GM19324 (cell line): ENCODE data around the gene MTPN.

Source experiments
- ATAC-seq: cut with Tn5 transposase; IDR thresholded peaks from one replicate; pipeline ENCODE4 v1.9.1; 2021; ENCODE audit warnings: mild to moderate bottlenecking, moderate library complexity; ENCODE audit not compliant: unreplicated experiment, low FRiP score

MTPN gene

DNA sequence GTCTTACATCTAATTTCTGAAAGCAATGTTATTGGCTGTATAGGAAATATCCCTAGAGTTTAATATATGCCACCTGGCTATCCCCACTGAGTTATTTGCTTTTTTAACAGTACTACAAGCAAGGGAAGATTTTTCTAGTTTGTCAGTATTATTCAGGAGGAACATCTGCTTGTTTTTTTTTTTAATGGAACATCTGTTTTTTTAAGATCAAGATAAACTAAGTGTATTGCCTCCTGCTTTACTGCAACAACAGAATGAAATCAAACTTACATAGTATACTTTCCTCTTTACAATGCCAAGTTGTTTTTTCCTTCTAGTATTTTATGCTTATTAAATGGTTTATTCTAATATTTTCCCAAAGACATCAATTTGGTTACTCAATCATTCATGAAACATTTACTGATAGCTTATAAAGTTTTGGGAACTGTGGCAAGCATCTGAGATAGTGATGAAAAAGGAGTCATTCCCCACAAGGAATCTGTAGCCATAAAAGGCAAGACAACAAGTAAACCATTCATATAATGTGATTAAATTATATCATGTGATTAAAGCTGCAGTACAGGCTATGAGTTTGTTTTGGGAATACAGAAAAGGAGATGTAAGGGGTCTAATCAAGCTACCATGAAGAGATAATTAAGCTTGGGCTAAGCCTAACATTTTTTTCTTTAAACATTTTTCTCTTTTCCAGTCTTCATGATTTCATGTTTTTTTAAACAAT is 17.4 kb downstream of the MTPN start:
- ATAC-seq = no peak

DNA sequence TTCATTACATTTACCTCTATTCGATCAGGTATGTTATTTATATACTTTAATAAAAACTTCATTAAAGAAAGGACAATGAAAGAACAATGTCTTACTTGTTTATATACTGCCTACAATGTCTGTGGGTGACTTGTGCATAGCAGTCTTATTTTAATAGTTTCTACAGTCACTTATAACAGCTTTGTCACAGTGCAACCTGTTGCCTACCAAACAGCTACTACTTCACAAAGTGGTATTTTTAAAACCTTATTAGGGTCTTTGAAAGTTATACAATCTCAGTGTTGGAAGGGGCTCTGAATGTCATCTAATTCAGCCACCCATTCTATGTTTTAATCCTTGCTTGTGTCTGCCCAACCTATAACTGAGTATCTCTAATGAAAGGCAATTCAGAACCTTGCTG is 19.0 kb downstream of the MTPN start:
- ATAC-seq = no peak

DNA sequence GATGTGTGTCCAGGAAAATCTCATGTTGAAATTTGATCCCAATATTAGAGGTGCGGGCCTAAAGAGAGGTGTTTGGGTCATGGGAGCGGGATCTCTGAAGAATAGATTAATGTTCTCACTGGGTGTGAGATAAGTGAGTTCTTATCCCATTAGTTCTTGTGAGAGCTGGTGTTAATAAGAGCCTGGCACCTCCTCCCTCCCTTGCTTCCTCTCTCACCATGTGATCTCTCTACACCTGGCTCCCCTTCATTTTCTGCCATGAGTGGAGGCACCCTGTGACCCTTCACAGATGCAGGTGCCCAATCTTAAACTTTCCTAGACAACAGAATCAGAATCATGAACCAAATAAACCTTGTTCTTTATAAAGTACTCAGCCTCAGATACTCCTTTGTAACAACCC is 19.5 kb downstream of the MTPN start:
- no peak for ATAC-seq

DNA sequence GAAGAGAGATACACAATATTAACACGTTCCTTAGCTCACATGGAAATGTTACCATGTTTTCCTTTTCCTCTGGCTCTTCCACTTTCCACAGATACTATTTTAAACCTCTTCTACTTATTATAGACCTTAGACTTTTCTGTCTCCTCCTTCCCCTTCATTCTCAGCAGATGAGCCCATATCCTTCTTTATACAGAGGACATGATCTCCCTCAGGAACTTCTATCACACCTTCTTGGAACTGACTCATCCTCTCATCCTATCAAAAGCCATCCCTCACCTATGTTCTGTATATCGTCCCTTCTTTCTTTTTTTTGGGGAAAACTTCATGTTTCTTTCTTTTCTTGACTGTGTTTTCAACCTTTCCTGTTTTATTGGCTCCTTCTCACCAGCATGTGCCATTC is 20.8 kb downstream of the MTPN start:
- ATAC-seq = no peak

DNA sequence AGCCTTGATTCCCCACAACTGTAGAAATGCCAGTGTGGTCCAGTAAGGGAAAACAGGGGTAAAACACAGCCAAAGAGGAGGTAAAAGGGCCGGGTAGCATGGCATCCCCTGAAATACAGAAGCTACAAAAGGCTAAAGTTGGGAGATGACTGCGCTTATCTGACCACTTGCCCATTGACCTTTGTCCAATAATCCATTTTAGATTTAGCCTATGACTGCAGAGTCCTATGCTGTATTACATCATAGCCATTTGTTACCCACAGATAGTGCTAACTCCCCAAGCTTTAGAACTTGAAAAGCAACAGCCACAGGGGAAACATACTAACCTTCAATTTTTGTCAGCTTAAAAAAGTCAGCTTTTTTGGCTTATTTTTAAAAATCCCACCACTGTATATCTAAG is 26.2 kb downstream of the MTPN start:
- no peak for ATAC-seq

DNA sequence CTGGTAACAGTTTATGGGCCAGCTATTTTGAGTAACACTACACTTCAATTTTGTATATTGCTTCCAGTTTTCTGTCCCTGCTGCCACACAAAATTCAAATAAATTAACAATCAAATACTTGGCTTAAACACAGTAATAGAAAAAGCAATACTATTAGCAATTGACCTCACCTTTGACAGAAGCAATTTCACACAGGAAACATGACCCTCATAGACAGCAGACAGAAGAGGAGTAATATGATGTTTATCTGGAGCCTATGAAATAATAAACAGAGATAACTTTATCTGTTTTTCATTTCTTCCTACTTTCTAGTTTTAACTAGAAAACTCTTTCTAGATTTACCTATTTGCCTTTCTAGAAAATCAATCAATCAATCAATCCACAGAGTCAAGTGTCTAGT is 26.7 kb downstream of the MTPN start:
- no peak for ATAC-seq

DNA sequence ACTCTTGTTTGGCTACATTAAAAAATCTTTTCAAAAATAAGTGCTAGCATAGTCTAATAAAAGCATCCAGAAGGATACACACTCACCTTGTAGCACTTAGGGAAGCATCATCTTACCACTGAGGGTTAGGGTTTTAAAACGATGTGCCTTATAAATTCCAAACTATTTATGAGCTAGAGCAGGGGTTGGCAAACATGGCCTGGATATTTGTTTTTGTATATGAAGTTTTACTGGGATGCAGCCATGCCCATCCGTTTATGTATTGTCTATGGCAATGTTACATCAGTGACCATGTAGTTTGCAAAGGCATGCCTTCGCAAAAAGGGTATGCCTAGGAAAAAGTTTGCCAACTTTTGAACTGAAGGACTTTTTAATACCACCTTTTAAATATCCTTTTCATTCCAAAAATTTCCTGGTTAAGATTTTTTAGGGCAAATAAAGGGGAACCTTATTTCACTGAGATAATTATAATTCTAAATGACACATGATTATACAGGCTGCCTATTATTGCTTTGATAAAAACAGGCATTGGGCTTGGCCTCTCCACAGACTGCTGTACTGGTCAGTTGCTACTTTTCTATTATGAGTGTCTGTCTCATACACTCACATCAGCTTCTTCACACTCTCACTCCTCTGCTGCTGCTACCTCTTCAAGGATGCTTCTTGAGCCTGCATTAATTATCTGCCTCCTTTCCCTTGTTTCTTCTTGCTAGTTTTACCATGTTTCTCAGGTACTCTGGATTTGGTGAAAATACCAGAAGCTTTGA is 30.7 kb downstream of the MTPN start:
- no peak for ATAC-seq

DNA sequence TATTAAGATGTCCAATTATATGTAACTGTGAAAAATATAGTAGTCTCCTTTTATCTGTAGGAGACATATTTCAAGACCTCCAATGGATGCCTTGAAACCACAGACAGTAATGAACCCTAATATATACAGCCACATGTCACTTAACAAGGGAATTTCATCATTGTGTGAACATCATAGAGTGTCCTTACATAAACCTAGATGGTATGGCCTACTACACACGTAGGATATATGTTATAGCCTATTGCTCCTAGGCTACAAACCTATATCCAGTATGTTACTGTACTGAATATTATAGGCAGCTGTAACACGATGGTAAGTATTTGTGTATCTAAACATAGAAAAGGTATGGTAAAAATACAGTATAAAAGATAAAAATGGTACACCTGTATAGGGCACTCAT is 32.4 kb downstream of the MTPN start:
- no peak for ATAC-seq

DNA sequence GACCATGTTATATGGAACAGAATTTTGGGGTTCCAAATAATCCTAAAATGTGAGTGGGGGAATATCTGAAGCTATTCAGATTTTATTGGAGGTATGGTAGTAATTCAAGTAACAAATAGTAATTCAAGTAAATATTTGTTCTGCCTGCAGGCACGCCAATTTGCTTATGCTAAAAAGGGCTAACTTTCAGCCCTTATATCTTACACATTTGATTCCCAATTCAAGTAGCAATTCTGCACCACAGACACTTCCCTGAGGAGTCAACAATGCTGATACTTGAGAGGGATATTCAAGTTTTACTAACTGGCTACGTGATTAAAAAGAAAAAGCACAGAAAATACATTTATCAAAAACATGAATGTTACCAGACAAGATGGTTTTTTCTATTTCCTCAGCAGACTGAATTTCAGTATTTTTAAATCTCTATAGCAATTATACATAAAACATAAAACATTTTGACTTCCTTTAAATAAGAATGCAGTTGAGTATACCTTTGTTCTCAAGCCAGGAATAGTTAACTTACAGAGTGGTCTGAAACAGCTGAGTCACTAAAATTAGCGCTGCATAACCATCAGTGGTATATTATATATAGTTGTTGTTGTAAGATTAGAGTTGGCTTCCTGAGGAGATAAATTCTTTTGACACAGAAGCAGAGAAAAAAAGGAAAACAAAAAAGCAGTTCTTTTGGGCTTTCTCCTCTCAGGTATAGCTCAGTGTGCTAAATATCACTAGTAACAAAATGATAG is 33.9 kb downstream of the MTPN start:
- ATAC-seq = no peak

DNA sequence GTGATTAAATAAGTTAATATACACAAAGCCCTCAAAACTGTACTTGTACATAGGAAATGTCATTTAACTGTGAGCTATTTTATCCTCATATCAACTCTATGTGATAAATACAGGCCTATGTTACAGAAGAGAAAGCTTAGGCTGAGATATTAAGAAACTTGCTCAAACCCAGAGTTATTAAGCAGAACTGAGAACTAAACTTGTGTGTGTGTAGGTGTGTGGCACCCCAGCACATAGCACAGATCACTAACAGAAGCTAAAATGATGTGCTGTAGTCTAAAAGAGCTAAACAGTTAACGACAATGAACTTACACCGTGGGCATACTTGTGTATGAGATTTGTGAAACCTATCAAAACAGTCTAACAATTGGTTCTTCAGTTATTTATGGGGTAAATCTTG is 34.5 kb downstream of the MTPN start:
- peak; percentile 56 for ATAC-seq

DNA sequence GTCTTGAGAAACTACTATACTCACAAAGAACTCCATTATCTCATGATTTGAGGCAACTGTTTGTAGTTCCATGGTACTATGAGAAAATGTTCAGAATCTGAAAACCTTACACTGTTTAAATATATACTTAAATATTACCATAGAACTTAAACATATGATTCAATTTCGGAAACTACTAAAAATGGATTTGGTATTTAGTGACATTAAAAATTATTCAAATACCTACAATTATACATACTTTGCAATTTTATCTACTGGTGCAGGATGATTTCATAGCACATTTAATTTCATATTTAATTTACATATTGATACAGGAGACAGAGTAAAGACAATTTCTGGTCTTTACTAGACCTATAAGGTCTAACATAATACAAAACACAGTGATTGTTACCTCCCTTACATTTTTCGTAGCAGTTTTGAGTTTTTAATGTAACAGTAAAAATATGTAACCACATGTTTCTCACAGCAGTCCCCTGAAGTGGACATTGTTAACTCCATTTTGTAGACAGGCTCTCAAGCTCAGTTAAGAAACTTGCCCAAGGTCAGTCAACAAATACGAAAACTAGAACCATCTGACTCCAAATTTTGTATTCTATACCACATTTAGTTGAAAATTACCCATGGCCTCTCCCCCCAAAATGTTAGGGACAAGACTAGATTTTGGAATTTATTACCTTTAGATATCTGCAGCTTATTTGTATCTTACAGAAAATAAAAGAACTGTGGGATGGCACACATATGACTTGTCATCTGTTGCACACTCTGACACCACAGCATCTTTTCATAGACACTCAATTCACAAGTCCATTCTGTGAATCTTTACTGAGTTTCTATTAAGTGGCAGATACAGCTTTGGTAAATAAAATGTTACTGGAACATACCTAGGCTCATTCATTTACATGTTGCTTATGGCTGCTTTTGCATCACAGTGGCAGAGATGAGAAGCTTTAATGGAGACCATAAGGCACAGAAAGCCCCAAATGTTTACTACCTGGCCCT is 36.8 kb downstream of the MTPN start:
- no peak for ATAC-seq

DNA sequence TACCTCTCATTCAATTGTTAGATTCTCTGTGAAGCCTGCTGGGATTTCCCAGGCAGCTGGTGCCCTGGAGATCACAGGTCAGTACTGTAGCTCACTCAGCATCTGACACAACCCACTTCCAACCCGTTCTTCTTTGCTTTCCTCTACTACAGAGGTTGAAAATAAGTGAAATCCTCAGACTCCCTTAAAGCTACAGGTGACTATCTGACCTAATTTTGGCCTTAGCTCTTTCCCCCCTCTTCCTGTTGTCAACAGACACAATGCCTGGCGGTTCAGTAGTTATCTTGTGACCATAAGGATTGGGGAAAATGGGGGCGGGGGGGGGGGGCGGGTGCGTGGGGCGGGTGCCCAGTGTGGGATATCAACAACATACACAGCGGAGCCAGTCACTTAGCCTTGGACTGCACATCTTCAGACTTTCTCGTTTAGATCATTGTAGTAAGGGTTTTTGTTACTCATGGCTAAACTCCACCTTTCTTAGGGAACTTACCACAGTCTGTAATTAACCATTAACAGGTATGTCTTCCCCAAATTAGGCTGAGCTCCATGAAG is 37.8 kb downstream of the MTPN start:
- no peak for ATAC-seq

DNA sequence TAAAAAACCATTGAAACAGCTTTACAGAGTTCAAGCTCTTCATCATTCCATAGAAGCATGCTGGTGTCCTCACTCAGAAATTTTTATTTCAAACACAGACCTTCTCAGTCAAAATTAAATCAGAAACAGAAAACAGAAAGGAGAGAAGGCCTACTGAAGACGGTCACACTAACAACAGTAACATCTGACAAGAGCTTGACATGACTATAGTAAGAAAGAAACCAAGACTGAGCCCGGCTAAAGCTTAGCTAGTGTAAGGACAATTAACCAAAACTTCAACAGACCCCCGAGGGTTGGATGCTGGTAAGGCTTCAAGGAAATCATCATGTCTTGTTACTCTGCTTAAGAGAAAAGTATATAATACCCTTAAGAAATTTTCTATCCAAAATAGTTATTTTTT is 38.6 kb downstream of the MTPN start:
- no peak for ATAC-seq

DNA sequence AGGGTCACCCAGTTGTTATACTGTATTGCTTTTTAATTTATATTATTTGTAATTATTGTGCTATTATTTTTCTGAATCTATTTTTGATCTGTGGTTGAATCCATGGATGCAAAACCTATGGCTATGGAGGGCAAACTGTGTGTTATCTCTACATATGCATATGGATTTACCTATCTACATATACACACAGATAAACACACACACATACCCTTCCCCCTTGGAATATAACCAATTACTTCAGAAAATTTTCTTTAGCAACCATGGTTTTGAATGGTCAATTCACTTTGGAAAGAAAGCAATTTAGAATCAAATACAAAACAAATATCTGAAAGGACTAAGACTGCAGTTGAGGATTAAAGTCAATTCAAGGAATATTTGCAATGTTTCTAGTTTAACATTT is 39.1 kb downstream of the MTPN start:
- ATAC-seq = no peak

DNA sequence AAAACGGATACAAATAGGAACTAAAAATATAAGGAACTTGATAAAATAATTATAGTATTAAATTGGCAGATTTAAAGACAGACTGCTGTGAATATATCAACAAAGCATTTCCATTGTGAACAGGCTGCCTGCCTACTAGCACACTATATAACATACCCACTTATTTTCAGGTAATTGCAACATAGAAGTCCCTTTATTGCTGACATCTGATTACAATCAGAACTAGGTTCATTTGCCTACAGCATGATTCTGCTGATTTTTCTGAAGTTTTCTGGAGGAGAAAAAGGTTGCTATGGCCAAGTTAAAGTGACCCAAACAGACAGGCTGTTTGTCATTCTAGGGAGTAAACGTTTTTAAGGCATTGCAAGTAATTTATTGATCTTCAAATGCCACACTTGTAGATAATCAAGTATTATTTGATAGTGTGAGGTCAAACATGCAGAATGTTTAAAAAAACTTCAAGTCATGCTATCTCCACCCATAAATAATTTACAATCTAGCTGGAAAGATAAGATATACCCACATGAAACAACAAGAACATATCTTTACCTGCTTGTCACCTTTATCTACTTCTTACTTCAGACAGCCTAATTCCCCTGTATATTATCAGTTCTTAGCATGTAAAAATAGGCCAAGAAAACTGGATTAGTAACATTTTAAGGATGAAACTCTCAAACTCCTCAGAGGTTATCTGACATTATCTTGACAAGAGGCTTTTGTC is 40.5 kb downstream of the MTPN start:
- ATAC-seq = no peak

DNA sequence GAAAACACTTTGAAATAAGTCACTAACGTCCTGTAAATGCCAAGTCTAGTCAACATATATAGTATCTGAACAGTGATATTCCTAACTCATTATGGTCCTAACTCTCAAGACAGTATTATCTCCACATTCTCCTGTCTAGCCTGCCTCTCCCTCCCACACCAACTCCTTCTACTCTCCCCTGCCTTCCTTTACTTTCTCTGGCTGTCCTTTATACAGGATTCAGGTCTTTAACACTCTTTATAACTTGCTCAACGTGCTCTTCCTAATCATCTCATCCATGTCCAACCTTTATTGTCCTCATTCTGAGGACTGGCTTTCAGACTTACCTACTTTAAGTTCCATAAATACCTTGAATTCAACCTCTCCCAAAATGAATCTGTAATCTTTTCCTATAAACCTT is 42.5 kb downstream of the MTPN start:
- no peak for ATAC-seq

DNA sequence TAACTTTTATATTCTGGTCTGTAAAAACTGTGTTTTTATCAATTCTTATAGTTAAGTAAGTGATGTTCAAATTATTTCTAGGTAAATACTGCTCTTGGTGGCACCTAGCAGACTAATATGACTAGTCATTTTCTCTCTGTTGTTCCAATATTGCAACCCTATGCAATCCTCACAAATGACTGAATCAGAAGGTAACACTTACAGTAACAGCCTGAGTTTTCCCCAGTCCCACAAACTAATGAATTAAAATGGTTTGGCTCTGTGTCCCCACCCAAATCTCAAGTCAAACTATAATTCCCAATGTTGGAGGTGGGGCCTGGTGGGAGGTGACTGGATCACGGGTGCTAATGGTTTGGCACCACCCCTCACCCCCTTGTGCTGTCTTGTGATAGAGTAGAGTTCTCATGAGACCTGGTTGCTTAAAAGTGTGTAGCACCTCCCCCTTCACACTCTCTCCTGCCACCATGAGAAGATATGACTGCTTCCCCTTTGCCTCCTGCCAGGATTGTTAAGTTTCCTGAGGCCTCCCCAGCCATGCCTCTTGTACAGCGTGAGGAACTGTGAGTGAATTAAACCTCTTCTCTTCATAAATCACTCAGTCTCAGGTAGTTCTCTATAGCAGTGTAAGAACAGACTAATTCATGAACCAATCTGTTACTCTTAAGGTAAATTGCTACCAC is 43.5 kb downstream of the MTPN start:
- no peak for ATAC-seq

DNA sequence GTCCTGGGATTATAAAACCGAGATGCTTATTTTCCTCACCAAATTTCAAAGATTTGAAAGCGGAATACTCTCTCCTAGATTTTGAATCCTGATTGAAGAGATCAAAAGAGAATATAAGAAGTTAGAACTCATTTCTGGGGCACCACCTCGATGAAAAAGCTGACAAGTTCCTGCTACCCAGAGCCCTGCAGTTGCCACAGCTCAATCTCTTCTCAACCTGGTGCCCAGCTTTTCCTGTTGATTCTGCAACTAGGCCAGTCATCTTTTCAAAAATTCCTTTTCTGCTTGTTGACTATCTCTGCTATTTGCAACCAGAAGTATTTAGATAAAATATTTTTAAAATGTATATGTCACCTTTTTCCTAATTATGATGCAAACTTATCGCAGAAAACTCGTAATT is 45.0 kb downstream of the MTPN start:
- no peak for ATAC-seq
